Activated T-helper 1 cell treated with Interleukin-2 at 50 U/mL for 16 hours (primary cell): ENCODE measurements around the gene ZHX3.

ENCODE experiments used
- DNase-seq: peaks from one replicate; pipeline ENCODE4 v3.0.0-alpha.2; 2020; ENCODE audit warnings: low read depth

The ZHX3 gene

GRCh38 chr20:41355192-41355591, 37.7 kb upstream of the ZHX3 start:
- DNase-seq: no peak

- DNase-seq: no peak
Measured at GRCh38 chr20:41353530-41353929, 36.0 kb upstream of the ZHX3 start.

GRCh38 chr20:41352666-41353065, 35.1 kb upstream of the ZHX3 start:
- no peak for DNase-seq

- DNase-seq: no peak
Measured at GRCh38 chr20:41352106-41352505, 34.6 kb upstream of the ZHX3 start.

- DNase-seq: no peak
Measured at GRCh38 chr20:41350408-41350962, 33.0 kb upstream of the ZHX3 start.

- no peak for DNase-seq
Measured at GRCh38 chr20:41349943-41350342, 32.4 kb upstream of the ZHX3 start.

- no peak for DNase-seq
Measured at GRCh38 chr20:41349266-41349665, 31.7 kb upstream of the ZHX3 start.

GRCh38 chr20:41348430-41349172, 31.1 kb upstream of the ZHX3 start:
- DNase-seq: no peak

GRCh38 chr20:41347523-41348429, 30.2 kb upstream of the ZHX3 start:
- no peak for DNase-seq

GRCh38 chr20:41345729-41346067, 28.2 kb upstream of the ZHX3 start:
- no peak for DNase-seq

- DNase-seq: no peak
Measured at GRCh38 chr20:41344938-41345728, 27.6 kb upstream of the ZHX3 start.

GRCh38 chr20:41344477-41344876, 26.9 kb upstream of the ZHX3 start:
- no peak for DNase-seq

GRCh38 chr20:41342474-41343464, 25.2 kb upstream of the ZHX3 start:
- DNase-seq: no peak

GRCh38 chr20:41340327-41341055, 23.0 kb upstream of the ZHX3 start, which contains the start of gene LPIN3:
Gene LPIN3 (plus strand): TSS chr20:41340821. CDS start chr20:41345804, 4,983 bp downstream.
- DNase-seq: peak; percentile 27

GRCh38 chr20:41339957-41340326, 22.4 kb upstream of the ZHX3 start:
- peak; percentile 79 for DNase-seq

- no peak for DNase-seq
Measured at GRCh38 chr20:41336711-41337492, 19.4 kb upstream of the ZHX3 start.

GRCh38 chr20:41335591-41335990, 18.1 kb upstream of the ZHX3 start:
- DNase-seq: no peak

GRCh38 chr20:41334443-41335421, 17.2 kb upstream of the ZHX3 start:
- DNase-seq: no peak
